H9 (cell line): ENCODE data around the gene CORO1C. TPM values are rescaled to one million over a fixed set of nuclear protein-coding genes. Genes with fewer than 3 reads are reported as not detected.

Experiments used
- DNase-seq: peaks from one replicate; pipeline ENCODE4 v3.0.0-alpha.2; 2017
- H2AFZ ChIP-seq: one replicate; pipeline ENCODE4 v1.6.1; 2013; ENCODE audit warnings: mild to moderate bottlenecking, low read length, control low read depth, moderate library complexity
- H2AK5ac ChIP-seq: 2 replicates; pipeline ENCODE4 v1.6.1; 2013; ENCODE audit warnings: low read length, control low read depth, mixed read lengths; ENCODE audit not compliant: insufficient read length
- H2BK120ac ChIP-seq: one replicate; pipeline ENCODE4 v1.6.1; 2013; ENCODE audit warnings: low read depth, mild to moderate bottlenecking, low read length, control low read depth, inconsistent platforms; ENCODE audit not compliant: poor library complexity, severe bottlenecking
- H2BK12ac ChIP-seq: 2 replicates; pipeline ENCODE4 v1.6.1; 2013; ENCODE audit warnings: low read length, control low read depth, mixed read lengths, low read depth; ENCODE audit not compliant: insufficient read length
- H2BK15ac ChIP-seq: 2 replicates; pipeline ENCODE4 v1.6.1; 2013; ENCODE audit warnings: low read depth, low read length, control low read depth
- H2BK20ac ChIP-seq: one replicate; pipeline ENCODE4 v1.6.1; 2013; ENCODE audit warnings: low read depth, mild to moderate bottlenecking, low read length, control low read depth, inconsistent platforms; ENCODE audit not compliant: poor library complexity, severe bottlenecking
- H2BK5ac ChIP-seq: 2 replicates; pipeline ENCODE4 v1.6.1; 2013; ENCODE audit warnings: low read length, control low read depth, mixed read lengths; ENCODE audit not compliant: insufficient read length
- H3K14ac ChIP-seq: 2 replicates; pipeline ENCODE4 v1.6.1; 2013; ENCODE audit warnings: low read length, control low read depth; ENCODE audit not compliant: insufficient read depth
- H3K18ac ChIP-seq: 2 replicates; pipeline ENCODE4 v1.6.1; 2013; ENCODE audit warnings: low read depth, mild to moderate bottlenecking, mixed read lengths, low read length, control low read depth; ENCODE audit not compliant: insufficient read length
- H3K23ac ChIP-seq: 2 replicates; pipeline ENCODE4 v1.6.1; 2013; ENCODE audit warnings: low read length, control low read depth, mixed read lengths, low read depth; ENCODE audit not compliant: insufficient read length
- H3K23me2 ChIP-seq: 2 replicates; pipeline ENCODE4 v1.6.1; 2013; ENCODE audit warnings: low read depth, mild to moderate bottlenecking, mixed read lengths, low read length, control low read depth; ENCODE audit not compliant: insufficient read length, poor library complexity, severe bottlenecking
- H3K27ac ChIP-seq: 2 replicates; pipeline ENCODE4 v1.5.1; 2013; ENCODE audit warnings: low read length, control low read depth, mixed read lengths, low read depth; ENCODE audit not compliant: insufficient read length
- H3K27me3 ChIP-seq: 2 replicates; pipeline ENCODE4 v1.6.1; 2013; ENCODE audit warnings: low read length, control low read depth, inconsistent platforms; ENCODE audit not compliant: insufficient read depth
- H3K4ac ChIP-seq: 2 replicates; pipeline ENCODE4 v1.6.1; 2013; ENCODE audit warnings: low read depth, mild to moderate bottlenecking, control low read depth, inconsistent platforms, low read length, moderate library complexity
- H3K4me1 ChIP-seq: 2 replicates; pipeline ENCODE4 v1.6.1; 2013; ENCODE audit warnings: low read length, control low read depth, inconsistent platforms; ENCODE audit not compliant: insufficient read depth
- H3K4me2 ChIP-seq: 2 replicates; pipeline ENCODE4 v1.6.1; 2013; ENCODE audit warnings: low read length, control low read depth, mixed read lengths; ENCODE audit not compliant: insufficient read length, insufficient read depth
- H3K56ac ChIP-seq: 2 replicates; pipeline ENCODE4 v1.6.1; 2013; ENCODE audit warnings: low read depth, mild to moderate bottlenecking, mixed read lengths, low read length, control low read depth; ENCODE audit not compliant: insufficient read length
- H3K79me1 ChIP-seq: 2 replicates; pipeline ENCODE4 v1.6.1; 2013; ENCODE audit warnings: low read depth, mild to moderate bottlenecking, moderate library complexity, low read length, control low read depth, inconsistent platforms; ENCODE audit not compliant: insufficient read depth, poor library complexity, severe bottlenecking
- H3K79me2 ChIP-seq: 2 replicates; pipeline ENCODE4 v1.6.1; 2013; ENCODE audit warnings: low read length, control low read depth, inconsistent platforms; ENCODE audit not compliant: insufficient read depth
- H3K9ac ChIP-seq: 2 replicates; pipeline ENCODE4 v1.6.1; 2013; ENCODE audit warnings: low read length, control low read depth, mixed read lengths; ENCODE audit not compliant: insufficient read length; ENCODE audit errors: extremely low read depth
- H3K9me3 ChIP-seq: one replicate; pipeline ENCODE4 v1.6.1; 2013; ENCODE audit warnings: low read depth, low read length, inconsistent platforms; ENCODE audit not compliant: control insufficient read depth
- H3T11ph ChIP-seq: one replicate; pipeline ENCODE4 v1.6.1; 2013; ENCODE audit warnings: mild to moderate bottlenecking, low read length, control low read depth, inconsistent platforms
- H4K20me1 ChIP-seq: one replicate; pipeline ENCODE4 v1.6.1; 2013; ENCODE audit not compliant: control insufficient read depth, insufficient read length, insufficient read depth
- H4K5ac ChIP-seq: 2 replicates; pipeline ENCODE4 v1.6.1; 2013; ENCODE audit warnings: low read depth, mild to moderate bottlenecking, mixed read lengths, low read length, control low read depth; ENCODE audit not compliant: insufficient read length
- H4K8ac ChIP-seq: replicated peaks from 2 replicates; pipeline ENCODE4 v1.6.1; 2013; ENCODE audit warnings: low read length, control low read depth, mixed read lengths, low read depth; ENCODE audit not compliant: insufficient read length
- H4K91ac ChIP-seq: 2 replicates; pipeline ENCODE4 v1.6.1; 2013; ENCODE audit warnings: low read depth, mild to moderate bottlenecking, moderate library complexity, mixed read lengths, low read length, control low read depth; ENCODE audit not compliant: insufficient read length
- H3K27ac Mint-ChIP-seq, 3 experiments: 2 replicates in 2 of 3; 3 replicates in 1 of 3; pipeline ENCODE4 v1.8.0; 2020 to 2021; ENCODE audit warnings: mixed read lengths in 3 of 3, mild to moderate bottlenecking in 1 of 3, moderate library complexity in 1 of 3
- H3K27me3 Mint-ChIP-seq: 2 replicates; pipeline ENCODE4 v1.8.0; 2021; ENCODE audit warnings: low read depth, mild to moderate bottlenecking, moderate library complexity, mixed read lengths
- H3K36me3 Mint-ChIP-seq, 3 experiments: 2 replicates in 2 of 3; 3 replicates in 1 of 3; pipeline ENCODE4 v1.8.0; 2020 to 2021; ENCODE audit warnings: low read depth in 3 of 3, mixed read lengths in 3 of 3; ENCODE audit not compliant: insufficient read depth in 1 of 3
- H3K4me1 Mint-ChIP-seq, 2 experiments: 2 replicates each; pipeline ENCODE4 v1.8.0; 2020; ENCODE audit warnings: mixed read lengths in 2 of 2
- H3K4me3 Mint-ChIP-seq, 2 experiments: 2 replicates in 1 of 2; 3 replicates in 1 of 2; pipeline ENCODE4 v1.8.0; 2020 to 2021; ENCODE audit warnings: mild to moderate bottlenecking in 2 of 2, mixed read lengths in 2 of 2, moderate library complexity in 1 of 2
- H3K9me3 Mint-ChIP-seq, 2 experiments: 2 replicates in 1 of 2; 3 replicates in 1 of 2; pipeline ENCODE4 v1.8.0; 2020; ENCODE audit warnings: mild to moderate bottlenecking in 2 of 2, mixed read lengths in 2 of 2, moderate library complexity in 1 of 2
- WGBS: extraction: QIAGEN DNeasy Blood & Tissue Kit; methylation state at CpG from one replicate; pipeline ENCODE4 v1.1.7; 2013; ENCODE audit warnings: missing lambda C conversion rate, low lambda C conversion rate, mixed read lengths; ENCODE audit not compliant: insufficient read length; ENCODE audit errors: extremely low coverage; 5-methylcytosine and 5-hydroxymethylcytosine counted together
- total RNA-seq: library from RNA; stranded (reverse); gene quantifications from 2 replicates; pipeline ENCODE4 v1.2.1, GENCODE V29; 2021
- TF ChIP-seq, protein P1 (sequence below): fragments of 200-600 bp; sonication (generic); conservative IDR thresholded peaks from 3 replicates; pipeline ENCODE4 v1.8.0; 2021; ENCODE audit warnings: antibody characterized with exemption, mild to moderate bottlenecking

The CORO1C gene
- total RNA-seq, 1 experiment from 2014 or later: 154 TPM

DNA sequence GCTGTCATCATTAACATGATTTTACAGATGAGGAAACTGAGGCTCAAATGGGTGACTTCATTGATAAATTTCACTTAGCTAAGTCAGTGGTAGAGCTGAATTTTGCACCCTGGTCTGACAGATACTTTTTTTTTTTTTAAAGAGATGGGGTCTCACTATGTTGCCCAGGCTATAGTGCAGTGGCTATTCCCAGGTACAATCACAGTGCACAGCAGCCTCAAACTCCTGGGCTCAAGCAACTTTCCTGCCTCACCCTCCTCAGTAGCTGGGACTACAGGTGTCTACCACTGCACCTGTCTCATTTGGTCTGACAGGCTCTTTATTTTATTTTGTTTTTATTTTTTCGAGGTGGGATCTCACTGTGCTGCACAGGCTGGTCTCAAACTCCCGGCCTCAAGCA is 24.2 kb upstream of the CORO1C start:
- H4K8ac ChIP-seq: no peak overlapping the region
- H3K4me2 ChIP-seq: no peak overlapping the region
- TF ChIP-seq, protein P1, sequence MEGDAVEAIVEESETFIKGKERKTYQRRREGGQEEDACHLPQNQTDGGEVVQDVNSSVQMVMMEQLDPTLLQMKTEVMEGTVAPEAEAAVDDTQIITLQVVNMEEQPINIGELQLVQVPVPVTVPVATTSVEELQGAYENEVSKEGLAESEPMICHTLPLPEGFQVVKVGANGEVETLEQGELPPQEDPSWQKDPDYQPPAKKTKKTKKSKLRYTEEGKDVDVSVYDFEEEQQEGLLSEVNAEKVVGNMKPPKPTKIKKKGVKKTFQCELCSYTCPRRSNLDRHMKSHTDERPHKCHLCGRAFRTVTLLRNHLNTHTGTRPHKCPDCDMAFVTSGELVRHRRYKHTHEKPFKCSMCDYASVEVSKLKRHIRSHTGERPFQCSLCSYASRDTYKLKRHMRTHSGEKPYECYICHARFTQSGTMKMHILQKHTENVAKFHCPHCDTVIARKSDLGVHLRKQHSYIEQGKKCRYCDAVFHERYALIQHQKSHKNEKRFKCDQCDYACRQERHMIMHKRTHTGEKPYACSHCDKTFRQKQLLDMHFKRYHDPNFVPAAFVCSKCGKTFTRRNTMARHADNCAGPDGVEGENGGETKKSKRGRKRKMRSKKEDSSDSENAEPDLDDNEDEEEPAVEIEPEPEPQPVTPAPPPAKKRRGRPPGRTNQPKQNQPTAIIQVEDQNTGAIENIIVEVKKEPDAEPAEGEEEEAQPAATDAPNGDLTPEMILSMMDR: no peak
- H3K23ac ChIP-seq: no peak overlapping the region
- H3K36me3 Mint-ChIP-seq: no peaks in the 10 kb centered on the region
- no peak overlapping the region for H3T11ph ChIP-seq
- H3K4ac ChIP-seq: no peak overlapping the region
- no CpG with 5 or more reads among the region's 2 CpGs for WGBS
- no peak overlapping the region for H3K56ac ChIP-seq
- no peak overlapping the region for H4K5ac ChIP-seq
- H2BK120ac ChIP-seq: no peak overlapping the region
- no peak overlapping the region for H3K4me3 Mint-ChIP-seq
- no peaks in the 10 kb centered on the region for H3K9me3 ChIP-seq
- H2AK5ac ChIP-seq: no peak overlapping the region
- H3K79me2 ChIP-seq: no peaks in the 10 kb centered on the region
- H3K9me3 Mint-ChIP-seq: no peaks in the 10 kb centered on the region
- DNase-seq: no peak
- H3K27me3 Mint-ChIP-seq: no peaks in the 10 kb centered on the region
- H3K4me1 ChIP-seq: no peaks in the 10 kb centered on the region
- H2BK15ac ChIP-seq: no peak overlapping the region
- H3K23me2 ChIP-seq: no peaks in the 10 kb centered on the region
- no peaks in the 10 kb centered on the region for H4K20me1 ChIP-seq
- no peak overlapping the region for H3K9ac ChIP-seq
- no peaks in the 10 kb centered on the region for H3K27me3 ChIP-seq
- H2BK12ac ChIP-seq: no peak overlapping the region
- H4K91ac ChIP-seq: no peak overlapping the region
- H2AFZ ChIP-seq: no peak overlapping the region
- no peak overlapping the region for H3K14ac ChIP-seq
- H3K4me1 Mint-ChIP-seq: no peaks in the 10 kb centered on the region
- no peak overlapping the region for H2BK20ac ChIP-seq
- H2BK5ac ChIP-seq: no peak overlapping the region
- H3K18ac ChIP-seq: no peak overlapping the region
- H3K27ac ChIP-seq: no peak overlapping the region
- no peaks in the 10 kb centered on the region for H3K79me1 ChIP-seq
- H3K27ac Mint-ChIP-seq: no peak overlapping the region
